CD4-positive, alpha-beta T cell treated with Interleukin-4 for 1 hour (primary cell): Measurements from ENCODE around the gene TMEM219.
"Not testable (repeated sequence)": the region's sequence is repeated elsewhere in the genome, so short reads cannot be mapped to it uniquely, and the experiment has no call there.

Experiments used
- DNase-seq, 2 donors: peaks; one replicate each; pipeline ENCODE4 v3.0.0-alpha.2; 2020 to 2022

TMEM219 gene

DNA sequence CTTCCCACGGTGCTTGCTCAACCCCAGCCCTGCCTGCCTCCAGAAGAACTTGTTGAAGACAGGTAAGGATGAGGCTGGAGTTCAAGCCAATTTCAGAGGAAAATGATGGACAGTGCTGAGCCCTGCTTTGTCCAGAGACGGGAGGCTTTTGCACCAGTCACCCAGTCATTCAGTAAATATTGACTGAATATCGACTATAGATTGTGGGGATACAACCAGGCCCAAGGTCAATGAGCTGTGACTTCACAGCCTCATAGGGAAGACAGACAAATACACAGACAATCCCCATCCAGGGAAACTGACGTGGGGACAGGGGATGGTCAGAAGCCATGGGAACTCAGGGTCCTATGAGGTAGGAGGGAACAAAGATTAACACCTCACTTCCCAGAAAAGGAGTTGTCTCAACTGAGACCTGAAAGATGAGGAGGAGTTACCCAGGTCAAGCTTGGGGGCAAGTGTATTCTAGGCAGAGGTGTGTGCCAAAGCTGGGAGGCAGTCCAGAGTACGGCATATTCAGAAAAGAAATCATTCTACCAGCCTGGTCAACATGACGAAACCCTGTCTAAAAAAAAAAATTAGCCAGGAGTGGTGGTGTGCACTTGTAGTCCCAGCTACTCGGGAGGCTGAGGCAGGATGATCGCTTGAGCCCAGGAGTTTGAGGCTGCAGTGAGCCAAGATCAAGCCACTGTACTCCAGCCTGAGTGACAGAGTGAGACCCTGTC, 54.8 kb downstream of the TMEM219 start:
- DNase-seq, result no peak

DNA sequence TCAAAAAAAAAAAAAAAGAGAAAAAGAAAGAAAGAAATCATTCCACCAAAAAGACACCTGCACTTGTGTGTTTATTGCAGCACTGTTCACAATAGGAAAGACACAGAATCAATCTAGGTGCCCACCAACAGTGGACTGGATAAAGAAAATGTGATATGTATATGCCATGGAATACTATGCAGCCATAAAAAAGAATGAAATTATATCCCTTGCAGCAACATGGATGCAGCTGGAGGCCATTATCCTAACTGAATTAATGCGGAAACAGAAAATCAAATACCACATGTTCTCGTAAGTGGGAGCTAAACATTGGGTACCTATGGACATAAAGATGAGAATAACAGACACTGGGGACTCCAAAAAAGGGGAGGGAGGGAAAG, 55.4 kb downstream of the TMEM219 start:
- no peak for DNase-seq

GRCh38 chr16:30017937-30018336, 56.1 kb downstream of the TMEM219 start:
- not testable (repeated sequence) for DNase-seq

GRCh38 chr16:30018731-30019158, 56.9 kb downstream of the TMEM219 start:
- DNase-seq, result no peak
